ENCODE results near the gene RABGAP1L. TPM values are rescaled to one million over a fixed set of nuclear protein-coding genes. Genes with fewer than 3 reads are reported as not detected.
"Not testable (repeated sequence)": the region's sequence is repeated elsewhere in the genome, so short reads cannot be mapped to it uniquely, and the experiment has no call there.

The RABGAP1L gene
- total RNA-seq, 2 donors from 2014 or later: 53.4 to 101 TPM

DNA sequence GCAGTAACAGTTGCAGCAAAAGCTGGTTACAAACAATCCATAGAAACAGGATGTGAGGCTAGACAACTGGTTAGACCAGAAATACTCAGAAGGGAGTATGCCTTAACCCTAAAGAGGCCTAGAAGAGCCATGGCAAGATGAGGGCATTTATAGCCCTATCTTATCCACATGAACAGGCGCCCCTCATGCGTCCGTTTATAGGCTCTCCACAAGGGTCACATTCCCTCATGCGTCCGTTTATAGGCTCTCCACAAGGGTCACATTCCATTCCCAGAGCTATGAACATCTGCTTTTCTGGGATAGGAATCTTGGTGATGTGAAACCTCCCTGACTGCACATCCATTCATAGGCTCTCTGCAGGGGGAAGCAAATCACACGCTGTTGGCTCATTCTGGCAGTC, 416.8 kb downstream of the RABGAP1L start:
- not testable (repeated sequence) for H3K9me3 Mint-ChIP-seq; H3K27me3 Mint-ChIP-seq; H3K4me1 Mint-ChIP-seq (ENCODE audit: low read depth in 2 of 2); H3K27ac Mint-ChIP-seq; H3K4me3 Mint-ChIP-seq; DNase-seq (ENCODE audit: low spot score); ATAC-seq
- H3K36me3 Mint-ChIP-seq: peaks cover 29% of the 10 kb centered on the region

DNA sequence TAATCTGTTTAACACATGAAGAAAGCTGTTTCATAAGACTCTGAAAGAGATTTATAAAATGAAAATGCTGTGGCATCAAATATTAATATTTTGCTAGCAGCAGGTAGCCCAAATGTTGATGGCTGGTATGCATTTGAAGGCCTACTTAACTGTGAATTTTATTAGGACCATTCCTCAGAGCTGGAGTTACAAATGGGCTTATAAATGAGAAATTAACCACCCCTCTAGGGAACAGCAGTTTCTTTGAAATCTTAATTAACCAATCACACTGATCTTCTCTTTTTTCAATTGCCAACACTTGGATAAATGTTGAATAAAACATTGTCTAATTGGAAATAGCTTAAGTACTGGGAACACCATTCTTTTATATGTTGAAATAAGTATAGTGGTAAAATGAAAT, 418.4 kb downstream of the RABGAP1L start:
- ATAC-seq (no peak), DNase-seq (ENCODE audit: low spot score) (no peak)
- Mint-ChIP-seq H3K4me1 (ENCODE audit: low read depth in 2 of 2) (peaks cover 9 to 14% of the 10 kb centered on the region in 2 donors), H3K36me3 (peaks cover 29% of the 10 kb centered on the region), H3K4me3 (no peak overlapping the region), H3K9me3 (peaks cover 5% of the 10 kb centered on the region), H3K27ac (no peak overlapping the region), H3K27me3 (no peaks in the 10 kb centered on the region)

DNA sequence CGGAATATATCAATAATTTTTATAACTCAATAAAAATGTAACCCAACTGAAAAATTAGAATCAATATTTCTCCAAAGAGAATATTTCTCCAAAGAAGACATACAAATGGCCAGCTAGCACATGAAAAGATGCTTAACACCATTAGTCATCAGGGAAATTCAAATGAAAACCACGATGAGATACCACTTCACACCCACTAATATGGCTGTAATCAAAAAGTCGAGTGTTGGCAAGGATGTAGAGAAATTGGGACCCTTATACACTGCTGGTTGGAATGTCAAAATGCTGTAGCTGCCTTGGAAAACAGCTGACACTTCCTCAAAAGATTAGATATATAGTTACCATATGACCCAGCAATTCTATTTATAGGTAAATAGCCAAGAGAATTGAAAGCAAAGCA, 421.5 kb downstream of the RABGAP1L start:
- no peak for DNase-seq (ENCODE audit: low spot score)
- Mint-ChIP-seq H3K4me3 (no peak overlapping the region), H3K4me1 (ENCODE audit: low read depth in 2 of 2) (peaks cover 9 to 14% of the 10 kb centered on the region in 2 donors), H3K27me3 (no peaks in the 10 kb centered on the region), H3K36me3 (peaks cover 20% of the 10 kb centered on the region), H3K9me3 (peaks cover 2% of the 10 kb centered on the region), H3K27ac (no peak overlapping the region)
- no peak for ATAC-seq

DNA sequence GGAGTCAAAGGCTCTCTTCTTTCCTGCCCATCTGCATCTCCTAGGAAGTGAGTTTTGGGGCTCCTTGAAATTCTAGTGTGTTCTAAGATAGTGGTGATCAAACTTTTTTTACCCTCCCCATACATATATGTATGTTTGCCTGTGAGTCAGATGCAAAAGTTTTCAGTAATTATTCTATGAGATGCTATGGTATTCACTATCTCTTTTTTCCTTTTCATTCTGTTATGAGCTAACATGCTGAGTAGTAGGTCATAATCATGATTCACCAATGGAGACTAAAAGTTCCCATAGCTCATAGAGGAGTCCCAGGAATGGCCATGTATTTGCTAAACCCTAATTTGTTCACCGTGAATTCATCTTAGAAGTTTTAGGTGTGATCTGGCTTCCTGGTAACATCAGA, 424.0 kb downstream of the RABGAP1L start:
- Mint-ChIP-seq H3K9me3 (no peaks in the 10 kb centered on the region), H3K27ac (no peak overlapping the region), H3K4me3 (no peak overlapping the region), H3K36me3 (peaks cover 15% of the 10 kb centered on the region), H3K4me1 (ENCODE audit: low read depth in 2 of 2) (peaks cover 9 to 14% of the 10 kb centered on the region in 2 donors), H3K27me3 (no peaks in the 10 kb centered on the region)
- DNase-seq (ENCODE audit: low spot score): no peak
- ATAC-seq: no peak

DNA sequence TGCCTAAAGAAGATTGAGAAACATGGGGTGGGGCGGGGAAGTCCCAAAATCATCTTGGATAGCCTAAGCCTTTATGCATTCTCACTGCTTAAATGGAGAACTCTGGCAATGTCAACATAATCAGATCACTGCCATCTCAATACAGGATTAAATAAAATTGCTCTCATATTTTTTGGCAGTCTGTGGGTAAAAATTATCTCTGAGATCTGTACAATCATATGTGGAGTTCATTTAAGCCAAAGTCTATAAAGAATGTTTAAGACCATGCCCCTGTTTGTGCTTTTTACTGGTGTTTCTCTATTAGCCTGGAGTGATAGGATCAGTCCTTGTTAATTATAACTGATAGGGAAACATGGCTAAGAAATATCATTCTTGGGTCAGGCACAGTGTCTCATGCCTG, 424.8 kb downstream of the RABGAP1L start:
- no peak for ATAC-seq

DNA sequence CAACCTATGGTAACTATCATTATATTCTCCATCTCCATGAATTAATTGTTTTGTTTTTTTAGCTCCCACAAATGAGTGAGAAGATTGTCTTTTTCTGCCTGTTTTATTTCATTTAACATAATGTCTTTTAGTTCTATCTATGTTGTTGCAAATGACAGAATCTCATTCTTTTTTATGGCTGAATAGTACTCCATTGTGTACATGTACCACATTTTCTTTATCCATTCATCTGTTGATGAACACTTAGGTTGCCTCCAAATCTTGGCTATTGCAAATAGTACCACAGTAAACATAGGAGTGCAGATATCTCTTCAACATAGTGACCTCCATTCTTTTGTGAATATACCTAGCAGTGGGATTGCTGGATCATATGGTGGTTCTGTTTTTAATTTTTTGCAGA, 429.3 kb downstream of the RABGAP1L start:
- not testable (repeated sequence) for H3K27me3 Mint-ChIP-seq; ATAC-seq; H3K27ac Mint-ChIP-seq; H3K4me1 Mint-ChIP-seq (ENCODE audit: low read depth in 2 of 2); H3K9me3 Mint-ChIP-seq; H3K4me3 Mint-ChIP-seq; DNase-seq (ENCODE audit: low spot score)
- H3K36me3 Mint-ChIP-seq: peaks cover 21% of the 10 kb centered on the region

More for the DNA sequence above, 424.8 kb downstream of the RABGAP1L start:
- H3K27me3 Mint-ChIP-seq: no peaks in the 10 kb centered on the region
- H3K36me3 Mint-ChIP-seq: peaks cover 19% of the 10 kb centered on the region
- no peak for DNase-seq (ENCODE audit: low spot score)
- H3K27ac Mint-ChIP-seq: peak overlapping the region in 1 of 2 donors; percentile 41
- H3K4me3 Mint-ChIP-seq: no peak overlapping the region
- H3K4me1 Mint-ChIP-seq (ENCODE audit: low read depth in 2 of 2): peaks cover 9 to 14% of the 10 kb centered on the region in 2 donors
- H3K9me3 Mint-ChIP-seq: peaks cover 4% of the 10 kb centered on the region

DNA sequence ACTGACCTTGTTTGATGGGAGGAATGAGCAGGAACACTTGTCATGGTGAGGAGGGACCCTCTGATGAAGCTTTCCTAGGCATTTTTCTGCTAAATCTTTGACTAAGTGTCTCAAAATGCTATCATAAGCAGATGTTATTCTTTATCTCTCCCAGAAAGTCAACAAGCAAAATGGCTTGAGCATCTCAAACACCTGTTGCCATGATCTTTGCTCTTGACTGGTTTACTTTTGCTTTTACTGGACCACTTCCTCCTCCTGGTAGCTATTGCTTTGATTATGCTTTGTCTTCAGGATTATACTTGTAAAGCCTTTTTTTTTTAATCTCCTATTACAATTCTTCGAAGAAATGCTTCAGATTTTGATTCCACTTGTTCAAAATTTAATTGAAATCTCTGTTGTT, 445.9 kb downstream of the RABGAP1L start:
- DNase-seq (ENCODE audit: low spot score) (no peak), ATAC-seq (no peak)
- peaks cover 0 to 11% of the 10 kb centered on the region in 2 donors for H3K4me1 Mint-ChIP-seq (ENCODE audit: low read depth in 2 of 2)
- H3K9me3 Mint-ChIP-seq: no peaks in the 10 kb centered on the region
- H3K27ac Mint-ChIP-seq: no peak overlapping the region
- H3K4me3 Mint-ChIP-seq: no peak overlapping the region
- no peaks in the 10 kb centered on the region for H3K27me3 Mint-ChIP-seq
- H3K36me3 Mint-ChIP-seq: no peaks in the 10 kb centered on the region

DNA sequence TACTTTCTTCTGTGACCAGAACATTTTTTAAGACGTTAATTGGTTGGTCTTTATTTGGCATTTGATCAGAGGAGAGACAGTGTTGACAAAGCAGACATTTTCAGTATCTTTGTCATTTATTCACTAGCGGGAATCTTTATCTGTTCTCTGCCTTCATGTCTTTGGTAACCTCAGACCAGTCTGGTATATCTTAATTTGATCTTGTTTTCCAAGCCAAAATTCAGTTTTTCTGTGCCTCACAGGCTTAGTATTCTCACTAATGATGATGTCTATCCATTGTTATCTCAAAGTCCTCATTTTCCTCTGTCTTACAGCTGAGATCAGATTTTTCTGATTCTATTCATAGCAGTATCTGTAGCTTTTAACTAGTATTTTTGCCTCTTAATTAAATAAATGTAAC, 447.2 kb downstream of the RABGAP1L start:
- DNase-seq (ENCODE audit: low spot score): no peak
- ATAC-seq: no peak
- peaks cover 0 to 11% of the 10 kb centered on the region in 2 donors for H3K4me1 Mint-ChIP-seq (ENCODE audit: low read depth in 2 of 2)
- no peaks in the 10 kb centered on the region for H3K27me3 Mint-ChIP-seq
- H3K27ac Mint-ChIP-seq: no peak overlapping the region
- H3K9me3 Mint-ChIP-seq: no peaks in the 10 kb centered on the region
- H3K36me3 Mint-ChIP-seq: no peaks in the 10 kb centered on the region
- H3K4me3 Mint-ChIP-seq: no peak overlapping the region

DNA sequence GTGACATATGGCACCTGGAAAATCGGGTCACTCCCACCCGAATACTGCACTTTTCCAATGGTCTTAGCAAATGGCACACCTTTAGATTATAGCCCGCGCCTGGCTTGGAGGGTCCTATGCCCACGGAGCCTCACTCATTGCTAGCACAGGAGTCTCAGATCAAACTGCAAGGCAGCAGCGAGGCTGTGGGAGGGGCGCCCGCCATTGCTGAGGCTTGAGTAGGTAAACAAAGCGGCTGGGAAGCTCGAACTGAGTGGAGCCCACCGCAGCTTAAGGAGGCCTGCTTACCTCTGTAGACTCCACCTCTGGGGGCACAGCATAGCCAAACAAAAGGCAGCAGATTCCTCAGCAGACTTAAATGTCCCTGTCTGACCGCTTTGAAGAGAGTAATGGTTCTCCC, 458.6 kb downstream of the RABGAP1L start:
- H3K4me3 Mint-ChIP-seq; H3K27me3 Mint-ChIP-seq; ATAC-seq; H3K4me1 Mint-ChIP-seq (ENCODE audit: low read depth in 2 of 2); DNase-seq (ENCODE audit: low spot score); H3K27ac Mint-ChIP-seq: not testable (repeated sequence)
- peaks cover 13% of the 10 kb centered on the region for H3K9me3 Mint-ChIP-seq
- peaks cover 15% of the 10 kb centered on the region for H3K36me3 Mint-ChIP-seq

DNA sequence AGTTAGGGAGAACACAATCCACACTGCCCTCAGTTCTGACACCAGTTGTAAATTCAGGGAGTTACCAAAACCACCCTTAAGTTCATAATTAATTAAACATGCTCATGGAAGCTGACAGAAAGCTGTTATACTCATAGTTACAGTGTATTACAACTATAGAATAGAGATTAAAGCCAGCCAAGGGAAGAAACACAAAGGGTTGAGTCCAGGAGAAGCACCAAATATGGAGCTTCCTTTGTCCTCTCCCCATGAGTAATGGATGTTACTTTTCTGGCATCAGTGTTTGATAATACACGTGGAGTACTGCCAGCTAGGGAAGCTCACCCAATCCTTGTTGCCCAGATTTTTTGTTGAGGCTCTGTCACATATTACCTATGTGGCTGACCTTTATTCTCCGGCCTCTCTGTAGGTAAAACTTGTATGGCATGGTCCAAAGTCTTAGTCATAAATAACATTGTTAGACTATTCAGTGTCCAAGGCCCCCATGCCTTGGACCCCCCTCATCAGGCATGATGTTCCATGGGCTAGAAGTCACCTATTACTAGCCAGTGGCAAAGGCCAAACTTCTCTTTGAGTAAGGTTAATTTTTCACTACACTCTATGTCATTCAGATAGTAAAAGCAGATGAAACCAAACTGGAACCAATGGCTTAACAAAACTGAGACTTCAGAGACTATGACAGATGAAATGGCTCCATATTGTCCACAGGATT, 464.2 kb downstream of the RABGAP1L start:
- H3K4me1 Mint-ChIP-seq (ENCODE audit: low read depth in 2 of 2): peaks cover 7 to 11% of the 10 kb centered on the region in 2 donors

DNA sequence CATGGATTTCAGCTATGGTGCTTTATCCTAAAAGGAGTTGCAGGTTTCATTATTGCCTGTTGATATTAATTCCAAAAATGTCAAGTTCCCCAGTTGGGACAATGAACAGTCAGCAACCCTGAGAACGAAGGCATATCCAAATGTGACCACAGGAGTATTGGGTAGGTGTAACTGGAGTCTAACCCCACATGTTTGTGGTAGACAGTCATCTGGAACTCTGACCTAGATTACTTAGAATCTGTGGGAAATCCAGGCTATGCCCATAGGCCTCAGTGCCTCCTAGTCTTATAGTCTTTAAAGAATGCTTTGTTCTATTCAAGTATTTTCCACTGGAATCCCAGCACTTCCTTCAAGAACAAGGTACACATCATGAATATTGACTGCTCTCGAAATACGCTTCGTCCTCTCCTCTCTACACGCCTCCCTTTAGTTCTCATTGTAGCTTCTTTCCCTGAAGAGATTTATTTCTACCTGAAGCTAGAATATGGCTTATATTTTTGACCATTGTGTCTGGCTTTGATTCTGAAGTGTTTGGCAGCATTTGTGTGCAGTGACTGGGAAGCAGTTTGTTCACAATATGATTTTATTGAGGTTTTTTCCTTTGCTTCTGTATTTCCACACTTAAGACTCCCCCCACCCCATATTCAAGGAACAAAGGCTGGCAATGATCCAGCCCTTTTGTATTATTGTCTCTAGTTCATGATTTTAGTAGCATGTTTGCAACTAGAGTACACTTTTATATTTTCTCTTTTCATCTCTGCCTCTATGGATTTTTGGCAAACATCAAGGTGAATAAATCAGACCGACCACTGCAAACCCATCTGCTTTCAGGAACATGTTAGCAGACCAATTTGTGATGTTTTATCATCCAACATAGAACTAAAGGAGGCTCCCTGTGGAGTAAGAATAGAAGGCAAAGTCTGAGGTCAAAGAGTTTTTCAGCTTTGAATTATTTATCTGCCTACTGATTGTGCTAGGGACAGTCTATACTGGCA, 467.0 kb downstream of the RABGAP1L start:
- no peak for DNase-seq (ENCODE audit: low spot score)
- Mint-ChIP-seq H3K27me3 (no peaks in the 10 kb centered on the region), H3K4me1 (ENCODE audit: low read depth in 2 of 2) (peaks cover 7 to 11% of the 10 kb centered on the region in 2 donors), H3K27ac (no peak overlapping the region), H3K9me3 (no peaks in the 10 kb centered on the region), H3K4me3 (no peak overlapping the region), H3K36me3 (no peaks in the 10 kb centered on the region)
- ATAC-seq: no peak

More for the DNA sequence above, 464.2 kb downstream of the RABGAP1L start:
- no peak for DNase-seq (ENCODE audit: low spot score)
- H3K27me3 Mint-ChIP-seq: no peaks in the 10 kb centered on the region
- peaks cover 12% of the 10 kb centered on the region for H3K36me3 Mint-ChIP-seq
- peaks cover 13% of the 10 kb centered on the region for H3K9me3 Mint-ChIP-seq
- H3K27ac Mint-ChIP-seq: no peak overlapping the region
- ATAC-seq: no peak
- no peak overlapping the region for H3K4me3 Mint-ChIP-seq

DNA sequence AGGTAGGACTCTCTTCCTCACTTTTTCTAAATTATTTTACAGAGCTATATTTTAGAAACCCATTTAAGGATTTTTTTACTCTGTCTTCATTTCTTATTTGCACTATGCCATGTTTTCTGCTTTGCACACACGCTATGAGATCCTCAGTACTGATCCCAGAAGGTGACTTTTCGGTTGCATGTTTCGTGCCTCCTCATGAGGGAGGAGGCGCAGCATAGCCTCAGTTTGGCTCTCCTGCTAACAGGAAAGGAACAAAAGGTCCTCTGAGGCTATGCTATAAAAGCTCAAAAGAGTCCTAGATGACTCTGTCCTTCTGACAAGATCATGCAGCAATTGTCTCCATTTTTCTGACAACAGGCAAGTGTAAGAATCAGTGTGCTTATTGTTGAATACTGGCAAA, 478.2 kb downstream of the RABGAP1L start:
- H3K4me1 Mint-ChIP-seq (ENCODE audit: low read depth in 2 of 2): peaks cover 0 to 4% of the 10 kb centered on the region in 2 donors

DNA sequence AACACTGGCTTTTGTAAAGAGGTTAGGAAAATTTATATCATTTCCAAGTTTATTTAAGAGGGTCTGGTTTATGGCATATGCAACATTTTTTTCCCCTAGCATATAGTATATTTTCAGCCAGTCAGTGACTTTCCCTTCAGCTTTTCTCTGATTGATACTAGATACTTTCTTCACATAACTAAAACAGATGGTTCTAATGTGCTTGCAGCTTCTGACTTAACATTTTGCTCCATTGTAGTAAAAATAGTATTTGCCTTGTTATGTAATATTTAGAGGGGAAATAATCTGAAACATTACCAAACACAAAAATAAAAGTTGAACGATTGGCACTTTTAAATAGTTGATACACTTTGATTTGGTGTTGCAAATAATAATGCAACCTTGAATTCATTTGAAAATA, 480.1 kb downstream of the RABGAP1L start:
- DNase-seq (ENCODE audit: low spot score) (no peak), ATAC-seq (no peak)
- Mint-ChIP-seq H3K27me3 (no peaks in the 10 kb centered on the region), H3K36me3 (peaks cover 11% of the 10 kb centered on the region), H3K9me3 (no peaks in the 10 kb centered on the region), H3K4me3 (no peak overlapping the region), H3K27ac (no peak overlapping the region), H3K4me1 (ENCODE audit: low read depth in 2 of 2) (peaks cover under 1 to 10% of the 10 kb centered on the region in 2 donors)

More for the DNA sequence above, 478.2 kb downstream of the RABGAP1L start:
- peaks cover 11% of the 10 kb centered on the region for H3K36me3 Mint-ChIP-seq
- no peak overlapping the region for H3K4me3 Mint-ChIP-seq
- no peak for ATAC-seq
- H3K9me3 Mint-ChIP-seq: no peaks in the 10 kb centered on the region
- DNase-seq (ENCODE audit: low spot score): no peak
- no peak overlapping the region for H3K27ac Mint-ChIP-seq
- H3K27me3 Mint-ChIP-seq: no peaks in the 10 kb centered on the region

DNA sequence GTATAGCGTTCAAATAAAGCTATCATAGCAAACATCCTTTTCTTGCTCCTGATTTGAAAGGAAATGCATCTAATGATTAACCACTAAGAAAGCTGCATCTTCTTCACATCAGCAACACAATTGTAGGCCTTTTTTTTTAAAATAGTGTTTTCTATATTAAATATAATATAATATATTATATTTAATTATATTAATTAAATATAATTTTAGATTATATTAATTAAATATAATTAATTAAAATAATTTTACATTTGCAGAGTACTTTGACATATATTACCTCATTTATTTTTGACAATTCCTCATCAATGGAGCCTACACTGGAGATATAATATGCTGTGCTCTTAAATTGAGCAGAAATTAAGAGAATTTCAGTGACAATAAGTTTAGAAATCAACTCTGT, 481.5 kb downstream of the RABGAP1L start:
- Mint-ChIP-seq H3K9me3 (no peaks in the 10 kb centered on the region), H3K4me1 (ENCODE audit: low read depth in 2 of 2) (peaks cover 5 to 14% of the 10 kb centered on the region in 2 donors), H3K36me3 (peaks cover 11% of the 10 kb centered on the region), H3K27me3 (no peaks in the 10 kb centered on the region), H3K27ac (no peak overlapping the region), H3K4me3 (no peak overlapping the region)
- DNase-seq (ENCODE audit: low spot score) (no peak), ATAC-seq (no peak)

Data from natural killer cell treated with Interleukin-12 subunit alpha and Interleukin-12 subunit beta and Interleukin-15 and Interleukin-18, amount 100 ng/mL, for 72 hours (primary cell).